ENCODE results near the gene MEGF6. TPM values are rescaled to one million over a fixed set of nuclear protein-coding genes. Genes with fewer than 3 reads are reported as not detected.

The MEGF6 gene
- total RNA-seq, 1 donor from 2014 or later: 120 TPM

GRCh38 chr1:3467096-3468036 lies 143.9 kb downstream of the MEGF6 start:
- DNase-seq: no peak

- DNase-seq: no peak
Observed at GRCh38 chr1:3466366-3467075, 144.8 kb downstream of the MEGF6 start.

- no peak for DNase-seq
Observed at GRCh38 chr1:3465935-3466321, 145.4 kb downstream of the MEGF6 start.

GRCh38 chr1:3465091-3465934 lies 146.0 kb downstream of the MEGF6 start:
- DNase-seq: no peak

GRCh38 chr1:3464649-3465025 lies 146.7 kb downstream of the MEGF6 start:
- DNase-seq: no peak

- DNase-seq: no peak
Observed at GRCh38 chr1:3463891-3464648, 147.2 kb downstream of the MEGF6 start.

- no peak for DNase-seq
Observed at GRCh38 chr1:3463408-3463863, 147.9 kb downstream of the MEGF6 start.

GRCh38 chr1:3463013-3463385 lies 148.3 kb downstream of the MEGF6 start:
- DNase-seq: no peak

GRCh38 chr1:3462356-3463012 lies 148.8 kb downstream of the MEGF6 start:
- no peak for DNase-seq

- DNase-seq: no peak
Observed at GRCh38 chr1:3461934-3462275, 149.4 kb downstream of the MEGF6 start.

- DNase-seq: no peak
Observed at GRCh38 chr1:3461238-3461933, 149.9 kb downstream of the MEGF6 start.

GRCh38 chr1:3460672-3461131 lies 150.6 kb downstream of the MEGF6 start:
- DNase-seq: peak; percentile 59

GRCh38 chr1:3459940-3460671 lies 151.2 kb downstream of the MEGF6 start:
- DNase-seq: no peak

GRCh38 chr1:3459051-3459908 lies 152.0 kb downstream of the MEGF6 start:
- DNase-seq: no peak

- peak; percentile 12 for DNase-seq
Observed at GRCh38 chr1:3457910-3458883, 153.1 kb downstream of the MEGF6 start.

- DNase-seq: no peak
Observed at GRCh38 chr1:3456964-3457909, 154.1 kb downstream of the MEGF6 start.
